ENCODE data around the gene OPTC. TPM values are rescaled to one million over a fixed set of nuclear protein-coding genes. Genes with fewer than 3 reads are reported as not detected.

Gene OPTC
- total RNA-seq, 4 donors from 2014 or later: not detected

- no peak for TF ChIP-seq CTCF (IDR thresholded peaks at IDR 0.05; ENCODE audit: low read depth)
Observed at GRCh38 chr1:203461717-203462116, 32.2 kb upstream of the OPTC start.

GRCh38 chr1:203462143-203462542 lies 31.8 kb upstream of the OPTC start:
- no peak for TF ChIP-seq CTCF (IDR thresholded peaks at IDR 0.05; ENCODE audit: low read depth)

- no peak for TF ChIP-seq CTCF (IDR thresholded peaks at IDR 0.05; ENCODE audit: low read depth)
Observed at GRCh38 chr1:203462878-203463277, 31.1 kb upstream of the OPTC start.

DNA sequence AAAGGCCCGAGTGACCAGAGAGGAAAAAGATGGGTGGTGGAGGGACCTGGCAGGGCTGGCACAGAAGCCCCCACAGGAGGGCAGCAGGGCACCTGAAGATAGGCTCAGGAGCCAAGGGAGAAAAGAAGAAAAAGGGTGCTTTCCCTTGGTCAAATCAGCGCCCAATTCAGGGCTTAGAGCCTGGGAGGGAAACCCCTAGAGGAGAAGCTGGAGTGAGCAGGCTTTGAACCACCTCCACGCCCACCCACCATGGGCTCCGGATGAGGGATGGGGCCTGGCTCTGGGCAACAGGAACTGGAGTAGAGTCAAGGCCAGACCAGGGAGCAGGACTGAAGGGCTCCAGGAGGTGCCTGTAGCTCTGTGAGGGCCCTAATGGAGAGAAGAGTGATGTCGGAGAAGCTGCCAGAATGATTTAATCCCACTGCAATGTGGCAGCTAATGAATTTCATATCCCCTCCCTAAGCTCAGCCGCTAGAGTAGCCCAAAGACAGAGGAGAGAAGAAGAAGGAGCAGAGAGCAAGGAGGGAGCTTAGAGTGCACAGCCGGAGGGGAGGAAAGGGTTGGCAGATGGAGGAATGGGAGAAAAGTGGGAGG lies 30.4 kb upstream of the OPTC start:
- no peak for TF ChIP-seq CTCF (IDR thresholded peaks at IDR 0.05; ENCODE audit: low read depth)

- no peak for TF ChIP-seq CTCF (IDR thresholded peaks at IDR 0.05; ENCODE audit: low read depth)
Observed at GRCh38 chr1:203464226-203464625, 29.7 kb upstream of the OPTC start.

- no peak for TF ChIP-seq CTCF (IDR thresholded peaks at IDR 0.05; ENCODE audit: low read depth)
Observed at GRCh38 chr1:203464743-203465142, 29.2 kb upstream of the OPTC start.

GRCh38 chr1:203465146-203465798 lies 28.7 kb upstream of the OPTC start:
- no peak for TF ChIP-seq CTCF (IDR thresholded peaks at IDR 0.05; ENCODE audit: low read depth)
